Transverse colon (tissue), 4 donors: ENCODE results near the gene RHOH. TPM values are rescaled to one million over a fixed set of nuclear protein-coding genes. Genes with fewer than 3 reads are reported as not detected.

Experiments
- DNase-seq: peaks from one replicate; pipeline ENCODE4 v3.0.0-alpha.2; 2019
- H3K27ac ChIP-seq, 4 donors: fragments of 200-600 bp; sonication (generic); 2 replicates each; pipeline ENCODE4 v1.5.1; 2016 to 2018; ENCODE audit warnings: inconsistent platforms in 4 of 4
- H3K27me3 ChIP-seq: fragments of 200-600 bp; sonication (generic); 2 replicates; pipeline ENCODE4 v1.5.1; 2017; ENCODE audit warnings: inconsistent platforms
- H3K36me3 ChIP-seq, 4 donors: fragments of 200-600 bp; sonication (generic); 2 replicates each; pipeline ENCODE4 v1.5.1; 2017 to 2019; ENCODE audit warnings: inconsistent platforms in 4 of 4
- H3K4me1 ChIP-seq, 4 donors: fragments of 200-600 bp; sonication (generic); 2 replicates each; pipeline ENCODE4 v1.5.1; 2017 to 2020; ENCODE audit warnings: inconsistent platforms in 4 of 4
- H3K4me3 ChIP-seq, 4 donors: fragments of 200-600 bp; sonication (generic); 1 replicate in 1 of 4; 2 replicates in 3 of 4; pipeline versions ENCODE4 v1.5.1 to v1.6.1; 2017 to 2019; ENCODE audit warnings: inconsistent platforms in 4 of 4
- H3K9me3 ChIP-seq, 2 donors: fragments of 200-600 bp; sonication (generic); 2 replicates each; pipeline ENCODE4 v1.5.1; 2017 to 2019; ENCODE audit warnings: inconsistent platforms in 2 of 2
- CTCF ChIP-seq, 5 experiments: fragments of 200-600 bp in 3 of 5; fragments of 450-650 bp in 2 of 5; sonication (generic) in 3 of 5; IDR thresholded peaks; 1 replicate in 2 of 5; 2 replicates in 3 of 5; pipeline ENCODE4 v1.5.1; 2016 to 2017; ENCODE audit warnings: antibody characterized with exemption in 5 of 5, inconsistent platforms in 3 of 5, mild to moderate bottlenecking in 2 of 5, moderate library complexity in 1 of 5
- EP300 ChIP-seq: sonication (generic); formaldehyde crosslinking; IDR thresholded peaks from one replicate; pipeline ENCODE4 v1.6.1; 2017; ENCODE audit warnings: antibody characterized with exemption, low read depth
- POLR2A ChIP-seq: fragments of 450-650 bp; IDR thresholded peaks from one replicate; pipeline ENCODE4 v1.6.1; 2016; ENCODE audit warnings: antibody characterized with exemption, mild to moderate bottlenecking, moderate library complexity
- POLR2AphosphoS5 ChIP-seq, 3 donors: sonication (generic); formaldehyde crosslinking; IDR thresholded peaks; one replicate each; pipeline ENCODE4 v1.6.1; 2016; ENCODE audit warnings: antibody characterized with exemption in 3 of 3
- WGBS, 2 donors: methylation state at CpG; one replicate each; pipeline ENCODE4 v1.1.5; 2018; ENCODE audit warnings: low coverage in 1 of 2; 5-methylcytosine and 5-hydroxymethylcytosine counted together
- in situ Hi-C, 4 donors: fragments of 200-750 bp; cut with MboI; loops; one replicate each; pipeline versions ENCODE4 v1.15.0 to v1.15.1; 2017; ENCODE audit warnings: low sequenced_read_pairs in 3 of 4, low pct_ligation_motif_present in 1 of 4, low pct_unique_long_range_greater_than_20kb in 1 of 4
- intact Hi-C: fragments of 100-400 bp; cut with DNase I; formaldehyde crosslinking; loops from one replicate; pipeline ENCODE4 v1.15.1; 2023; ENCODE audit warnings: low total_unique reads
- total RNA-seq, 4 donors: library from RNA; depleted of rRNA; stranded (reverse); fragments of >200 nt; gene quantifications; one replicate each; pipeline ENCODE4 v1.1.0, GENCODE V29; 2016

RHOH gene
- total RNA-seq, 4 donors from 2014 or later = 4.1 to 10.3 (median 4.1) TPM; not detected in 1

- intact Hi-C loops = no loop called here
- H3K27ac ChIP-seq = no peak overlapping the region
- in situ Hi-C loops = no loop called here
- 50 to 60% methylated on average over 1 to 7 of the region's 7 CpGs for WGBS, 2 donors
- no peak overlapping the region for H3K4me3 ChIP-seq
- no peak for DNase-seq
- TF ChIP-seq POLR2A (no peak), EP300 (no peak), POLR2AphosphoS5 (IDR thresholded peaks at IDR 0.05) (no peak), CTCF (IDR thresholded peaks at IDR 0.05) (no peak)
- peaks cover 0 to 6% (median 0%) of the 10 kb centered on the region in 4 donors for H3K4me1 ChIP-seq
- H3K27me3 ChIP-seq = no peaks in the 10 kb centered on the region
- H3K9me3 ChIP-seq = no peaks in the 10 kb centered on the region
- H3K36me3 ChIP-seq = no peaks in the 10 kb centered on the region
Measured at GRCh38 chr4:40241941-40242340, 45.1 kb downstream of the RHOH start.

GRCh38 chr4:40243386-40243948 is 46.6 kb downstream of the RHOH start:
- H3K4me3 ChIP-seq = no peak overlapping the region
- no peak overlapping the region for H3K27ac ChIP-seq
- intact Hi-C loops = no loop called here
- peaks cover 0 to 6% (median 0%) of the 10 kb centered on the region in 4 donors for H3K4me1 ChIP-seq
- 88% methylated on average over 18 of the region's 19 CpGs; no CpG with 5 or more reads in 1 of the 2 donors for WGBS, 2 donors
- DNase-seq = no peak
- no peaks in the 10 kb centered on the region for H3K36me3 ChIP-seq
- in situ Hi-C loops = no loop called here
- TF ChIP-seq POLR2AphosphoS5 (IDR thresholded peaks at IDR 0.05) (no peak), POLR2A (no peak), EP300 (no peak), CTCF (IDR thresholded peaks at IDR 0.05) (no peak)
- no peaks in the 10 kb centered on the region for H3K27me3 ChIP-seq
- H3K9me3 ChIP-seq = no peaks in the 10 kb centered on the region

GRCh38 chr4:40244606-40245005 is 47.8 kb downstream of the RHOH start:
- no peaks in the 10 kb centered on the region for H3K36me3 ChIP-seq
- WGBS, 2 donors = 69 to 100% methylated on average over 1 to 2 of the region's 2 CpGs
- peaks cover 0 to 6% (median 0%) of the 10 kb centered on the region in 4 donors for H3K4me1 ChIP-seq
- no peak overlapping the region for H3K4me3 ChIP-seq
- intact Hi-C loops = no loop called here
- TF ChIP-seq POLR2A = no peak
- TF ChIP-seq EP300 = no peak
- TF ChIP-seq CTCF (IDR thresholded peaks at IDR 0.05) = no peak
- no peak for TF ChIP-seq POLR2AphosphoS5 (IDR thresholded peaks at IDR 0.05)
- no peak overlapping the region for H3K27ac ChIP-seq
- no peaks in the 10 kb centered on the region for H3K27me3 ChIP-seq
- H3K9me3 ChIP-seq = no peaks in the 10 kb centered on the region
- DNase-seq = no peak
- in situ Hi-C loops = no loop called here

GRCh38 chr4:40245550-40245949 is 48.7 kb downstream of the RHOH start:
- Histone ChIP-seq H3K4me3 (no peak overlapping the region), H3K27ac (no peak overlapping the region), H3K36me3 (no peaks in the 10 kb centered on the region), H3K27me3 (no peaks in the 10 kb centered on the region), H3K4me1 (peaks cover 0 to 6% (median 0%) of the 10 kb centered on the region in 4 donors), H3K9me3 (no peaks in the 10 kb centered on the region)
- in situ Hi-C loops = no loop called here
- no peak for DNase-seq
- WGBS, 2 donors = 66 to 80% methylated on average over 3 of the region's 3 CpGs
- TF ChIP-seq CTCF (IDR thresholded peaks at IDR 0.05) (no peak), POLR2A (no peak), EP300 (no peak), POLR2AphosphoS5 (IDR thresholded peaks at IDR 0.05) (no peak)
- intact Hi-C loops = no loop called here
